Midbrain (tissue), 1 donor: Measurements from ENCODE around the gene SCG5.

Experiments used
- DNase-seq: peaks from one replicate; lab custom pipeline; 2025; lab: John Stamatoyannopoulos, UW

SCG5 gene

GRCh38 chr15:32691689-32692038, 50.2 kb downstream of the SCG5 start:
- no peak for DNase-seq

- no peak for DNase-seq
These were observed 50.8 kb downstream of the SCG5 start for GRCh38 chr15:32692286-32692685.

- DNase-seq: no peak
These were observed 52.9 kb downstream of the SCG5 start for GRCh38 chr15:32694222-32694983.

- no peak for DNase-seq
These were observed 57.4 kb downstream of the SCG5 start for GRCh38 chr15:32698773-32699390.

- no peak for DNase-seq
These were observed 59.1 kb downstream of the SCG5 start for GRCh38 chr15:32700501-32701150.

- no peak for DNase-seq
These were observed 60.4 kb downstream of the SCG5 start for GRCh38 chr15:32701863-32702262.

- no peak for DNase-seq
These were observed 63.0 kb downstream of the SCG5 start for GRCh38 chr15:32704395-32704981.

- no peak for DNase-seq
These were observed 63.9 kb downstream of the SCG5 start for GRCh38 chr15:32705446-32705845.

GRCh38 chr15:32706704-32707103, 65.2 kb downstream of the SCG5 start:
- no peak for DNase-seq

- DNase-seq: no peak
These were observed 65.9 kb downstream of the SCG5 start for GRCh38 chr15:32707436-32707835.

GRCh38 chr15:32709295-32710033, 68.0 kb downstream of the SCG5 start:
- no peak for DNase-seq

GRCh38 chr15:32715276-32715675, 73.8 kb downstream of the SCG5 start:
- no peak for DNase-seq

GRCh38 chr15:32716216-32716914, 74.9 kb downstream of the SCG5 start:
- peak; percentile 8 for DNase-seq

GRCh38 chr15:32716915-32717425, 75.5 kb downstream of the SCG5 start:
- DNase-seq: peak; percentile 19

GRCh38 chr15:32717426-32718226, 76.1 kb downstream of the SCG5 start, which contains the start of gene GREM1:
GREM1 (plus strand) TSS chr15:32718004; CDS start chr15:32730691, 12,687 bp downstream.
- DNase-seq: peak; percentile 39

GRCh38 chr15:32718227-32718820, 76.8 kb downstream of the SCG5 start:
- no peak for DNase-seq

GRCh38 chr15:32718821-32719716, 77.6 kb downstream of the SCG5 start:
- DNase-seq: no peak

- DNase-seq: no peak
These were observed 80.1 kb downstream of the SCG5 start for GRCh38 chr15:32721596-32721995.

GRCh38 chr15:32722136-32722535, 80.6 kb downstream of the SCG5 start:
- DNase-seq: no peak
